ENCODE results near the gene BABAM2. TPM values are rescaled to one million over a fixed set of nuclear protein-coding genes. Genes with fewer than 3 reads are reported as not detected.

The BABAM2 gene
- total and polyA plus RNA-seq, 2 experiments from 2014 or later = 17.8 to 21.5 TPM

DNA sequence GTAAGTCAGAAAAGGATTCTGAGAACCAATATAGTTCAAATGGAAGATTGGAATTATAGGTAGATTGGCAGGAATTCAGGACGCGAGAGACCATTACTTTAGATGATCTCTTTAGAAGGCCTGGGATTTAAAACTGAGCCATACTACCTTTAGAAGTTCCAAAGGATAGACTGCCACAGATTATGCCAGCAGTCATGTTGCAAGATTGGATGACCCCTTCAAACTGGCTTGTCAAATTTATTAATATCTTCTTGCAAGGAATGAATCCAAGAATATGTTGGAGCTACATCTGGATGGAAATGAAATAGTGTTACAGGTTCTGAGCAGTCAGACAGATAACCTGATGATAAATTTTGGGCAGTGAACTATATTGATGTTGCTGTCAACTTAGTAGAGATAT is 22.0 kb downstream of the BABAM2 start:
- H3K27me3 ChIP-seq (ENCODE audit: insufficient read depth) = no peaks in the 10 kb centered on the region
- Mint-ChIP-seq H3K27me3 (ENCODE audit: insufficient read depth, low read depth, poor library complexity) (no peaks in the 10 kb centered on the region), H3K4me1 (peaks cover 2% of the 10 kb centered on the region; the same call in 2 of the 3 replicates), H3K9me3 (no peaks in the 10 kb centered on the region), H3K4me3 (no peak overlapping the region), H3K27ac (no peak overlapping the region), H3K36me3 (ENCODE audit: low read depth) (no peaks in the 10 kb centered on the region)
- H2AFZ ChIP-seq = no peak overlapping the region
- no peak for TF ChIP-seq EZH2 (IDR thresholded peaks at IDR 0.05; ENCODE audit: low read depth, unreplicated experiment)
- TF ChIP-seq ZNF331 (CRISPR knock-in tag; IDR thresholded peaks at IDR 0.05; ENCODE audit: low read depth) = no peak
- no peak for TF ChIP-seq ETS1 (IDR thresholded peaks at IDR 0.05)
- TF ChIP-seq ZNF114 (CRISPR knock-in tag; IDR thresholded peaks at IDR 0.05) = no peak
- TF ChIP-seq CTCF (conservative IDR thresholded peaks at IDR 0.05; ENCODE audit: low read depth in 2 of 2) = no peak
- no peak for TF ChIP-seq STAT1 (IDR thresholded peaks at IDR 0.05; ENCODE audit: unreplicated experiment)
- no peak for TF ChIP-seq NANOG (IDR thresholded peaks at IDR 0.05; ENCODE audit: borderline replicate concordance)
- no peak for TF ChIP-seq JUNB (IDR thresholded peaks at IDR 0.05; ENCODE audit: unreplicated experiment)
- TF ChIP-seq, protein P1, sequence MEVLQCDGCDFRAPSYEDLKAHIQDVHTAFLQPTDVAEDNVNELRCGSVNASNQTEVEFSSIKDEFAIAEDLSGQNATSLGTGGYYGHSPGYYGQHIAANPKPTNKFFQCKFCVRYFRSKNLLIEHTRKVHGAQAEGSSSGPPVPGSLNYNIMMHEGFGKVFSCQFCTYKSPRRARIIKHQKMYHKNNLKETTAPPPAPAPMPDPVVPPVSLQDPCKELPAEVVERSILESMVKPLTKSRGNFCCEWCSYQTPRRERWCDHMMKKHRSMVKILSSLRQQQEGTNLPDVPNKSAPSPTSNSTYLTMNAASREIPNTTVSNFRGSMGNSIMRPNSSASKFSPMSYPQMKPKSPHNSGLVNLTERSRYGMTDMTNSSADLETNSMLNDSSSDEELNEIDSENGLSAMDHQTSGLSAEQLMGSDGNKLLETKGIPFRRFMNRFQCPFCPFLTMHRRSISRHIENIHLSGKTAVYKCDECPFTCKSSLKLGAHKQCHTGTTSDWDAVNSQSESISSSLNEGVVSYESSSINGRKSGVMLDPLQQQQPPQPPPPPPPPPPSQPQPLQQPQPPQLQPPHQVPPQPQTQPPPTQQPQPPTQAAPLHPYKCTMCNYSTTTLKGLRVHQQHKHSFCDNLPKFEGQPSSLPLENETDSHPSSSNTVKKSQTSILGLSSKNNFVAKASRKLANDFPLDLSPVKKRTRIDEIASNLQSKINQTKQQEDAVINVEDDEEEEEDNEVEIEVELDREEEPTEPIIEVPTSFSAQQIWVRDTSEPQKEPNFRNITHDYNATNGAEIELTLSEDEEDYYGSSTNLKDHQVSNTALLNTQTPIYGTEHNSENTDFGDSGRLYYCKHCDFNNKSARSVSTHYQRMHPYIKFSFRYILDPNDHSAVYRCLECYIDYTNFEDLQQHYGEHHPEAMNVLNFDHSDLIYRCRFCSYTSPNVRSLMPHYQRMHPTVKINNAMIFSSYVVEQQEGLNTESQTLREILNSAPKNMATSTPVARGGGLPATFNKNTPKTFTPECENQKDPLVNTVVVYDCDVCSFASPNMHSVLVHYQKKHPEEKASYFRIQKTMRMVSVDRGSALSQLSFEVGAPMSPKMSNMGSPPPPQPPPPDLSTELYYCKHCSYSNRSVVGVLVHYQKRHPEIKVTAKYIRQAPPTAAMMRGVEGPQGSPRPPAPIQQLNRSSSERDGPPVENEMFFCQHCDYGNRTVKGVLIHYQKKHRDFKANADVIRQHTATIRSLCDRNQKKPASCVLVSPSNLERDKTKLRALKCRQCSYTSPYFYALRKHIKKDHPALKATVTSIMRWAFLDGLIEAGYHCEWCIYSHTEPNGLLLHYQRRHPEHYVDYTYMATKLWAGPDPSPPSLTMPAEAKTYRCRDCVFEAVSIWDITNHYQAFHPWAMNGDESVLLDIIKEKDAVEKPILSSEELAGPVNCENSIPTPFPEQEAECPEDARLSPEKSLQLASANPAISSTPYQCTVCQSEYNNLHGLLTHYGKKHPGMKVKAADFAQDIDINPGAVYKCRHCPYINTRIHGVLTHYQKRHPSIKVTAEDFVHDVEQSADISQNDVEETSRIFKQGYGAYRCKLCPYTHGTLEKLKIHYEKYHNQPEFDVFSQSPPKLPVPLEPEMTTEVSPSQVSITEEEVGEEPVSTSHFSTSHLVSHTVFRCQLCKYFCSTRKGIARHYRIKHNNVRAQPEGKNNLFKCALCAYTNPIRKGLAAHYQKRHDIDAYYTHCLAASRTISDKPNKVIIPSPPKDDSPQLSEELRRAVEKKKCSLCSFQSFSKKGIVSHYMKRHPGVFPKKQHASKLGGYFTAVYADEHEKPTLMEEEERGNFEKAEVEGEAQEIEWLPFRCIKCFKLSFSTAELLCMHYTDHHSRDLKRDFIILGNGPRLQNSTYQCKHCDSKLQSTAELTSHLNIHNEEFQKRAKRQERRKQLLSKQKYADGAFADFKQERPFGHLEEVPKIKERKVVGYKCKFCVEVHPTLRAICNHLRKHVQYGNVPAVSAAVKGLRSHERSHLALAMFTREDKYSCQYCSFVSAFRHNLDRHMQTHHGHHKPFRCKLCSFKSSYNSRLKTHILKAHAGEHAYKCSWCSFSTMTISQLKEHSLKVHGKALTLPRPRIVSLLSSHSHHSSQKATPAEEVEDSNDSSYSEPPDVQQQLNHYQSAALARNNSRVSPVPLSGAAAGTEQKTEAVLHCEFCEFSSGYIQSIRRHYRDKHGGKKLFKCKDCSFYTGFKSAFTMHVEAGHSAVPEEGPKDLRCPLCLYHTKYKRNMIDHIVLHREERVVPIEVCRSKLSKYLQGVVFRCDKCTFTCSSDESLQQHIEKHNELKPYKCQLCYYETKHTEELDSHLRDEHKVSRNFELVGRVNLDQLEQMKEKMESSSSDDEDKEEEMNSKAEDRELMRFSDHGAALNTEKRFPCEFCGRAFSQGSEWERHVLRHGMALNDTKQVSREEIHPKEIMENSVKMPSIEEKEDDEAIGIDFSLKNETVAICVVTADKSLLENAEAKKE (CRISPR knock-in tag; IDR thresholded peaks at IDR 0.05) = no peak
- no peak for TF ChIP-seq EZH2phosphoT487 (IDR thresholded peaks at IDR 0.05; ENCODE audit: unreplicated experiment)
- TF ChIP-seq REST (IDR thresholded peaks at IDR 0.05; ENCODE audit: unreplicated experiment) = no peak
- H3K4me1 ChIP-seq (ENCODE audit: insufficient read depth) = peaks cover 7% of the 10 kb centered on the region; the same call in 1 of the 2 replicates
- no peaks in the 10 kb centered on the region for H3F3A ChIP-seq (replicated peaks; ENCODE audit: low read depth)
- no peaks in the 10 kb centered on the region for H4K20me1 ChIP-seq (replicated peaks; ENCODE audit: insufficient read depth)
- H3K27ac ChIP-seq (ENCODE audit: low read depth) = no peak overlapping the region
- DNase-seq (ENCODE audit: low spot score) = no peak
- no peaks in the 10 kb centered on the region for H3K79me2 ChIP-seq (replicated peaks; ENCODE audit: insufficient read depth)
- no peaks in the 10 kb centered on the region for H3K36me3 ChIP-seq (ENCODE audit: insufficient read depth)
- no peaks in the 10 kb centered on the region for H3K9me2 ChIP-seq (ENCODE audit: insufficient read depth)
- H3K4me3 ChIP-seq = no peak overlapping the region
- ATAC-seq = no peak
- no peak overlapping the region for H3K4me2 ChIP-seq
